ENCODE data around the gene CEMIP2. TPM values are rescaled to one million over a fixed set of nuclear protein-coding genes. Genes with fewer than 3 reads are reported as not detected.

Gene CEMIP2
- total RNA-seq, 1 experiment from 2014 or later: 21.8 TPM

DNA sequence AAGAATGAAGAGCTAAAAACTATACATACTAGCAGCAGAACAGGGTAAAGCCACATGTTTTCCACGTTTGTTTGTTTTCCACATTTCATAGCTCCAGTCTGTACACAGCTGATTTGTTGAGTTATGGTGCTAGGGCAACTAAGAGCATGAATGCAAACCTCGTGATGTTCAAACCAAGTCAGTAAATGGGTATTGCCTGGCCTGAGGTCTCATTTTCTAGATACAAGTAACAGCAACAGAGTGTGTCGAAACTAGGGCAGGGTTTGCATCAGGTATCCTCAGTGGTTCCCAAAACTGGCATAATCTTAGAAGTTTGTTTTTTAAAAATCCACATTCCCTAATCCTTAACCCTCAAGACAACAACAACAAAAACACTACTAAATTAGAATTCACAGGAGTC is 89.3 kb downstream of the CEMIP2 start:
- no peaks in the 10 kb centered on the region for H3K27me3 ChIP-seq (ENCODE audit: control insufficient read depth, insufficient read depth, low read length)
- H3K36me3 ChIP-seq (replicated peaks; ENCODE audit: control insufficient read depth, insufficient read depth, low read length): no peaks in the 10 kb centered on the region
- H3K4me3 ChIP-seq (ENCODE audit: insufficient read depth, low read depth, low read length): no peak overlapping the region
- no peak for DNase-seq

GRCh38 chr9:71677209-71677608 is 91.1 kb downstream of the CEMIP2 start:
- no peaks in the 10 kb centered on the region for H3K36me3 ChIP-seq (replicated peaks; ENCODE audit: control insufficient read depth, insufficient read depth, low read length)
- no peak for DNase-seq
- H3K4me3 ChIP-seq (ENCODE audit: insufficient read depth, low read depth, low read length): no peak overlapping the region
- H3K27me3 ChIP-seq (ENCODE audit: control insufficient read depth, insufficient read depth, low read length): no peaks in the 10 kb centered on the region

DNA sequence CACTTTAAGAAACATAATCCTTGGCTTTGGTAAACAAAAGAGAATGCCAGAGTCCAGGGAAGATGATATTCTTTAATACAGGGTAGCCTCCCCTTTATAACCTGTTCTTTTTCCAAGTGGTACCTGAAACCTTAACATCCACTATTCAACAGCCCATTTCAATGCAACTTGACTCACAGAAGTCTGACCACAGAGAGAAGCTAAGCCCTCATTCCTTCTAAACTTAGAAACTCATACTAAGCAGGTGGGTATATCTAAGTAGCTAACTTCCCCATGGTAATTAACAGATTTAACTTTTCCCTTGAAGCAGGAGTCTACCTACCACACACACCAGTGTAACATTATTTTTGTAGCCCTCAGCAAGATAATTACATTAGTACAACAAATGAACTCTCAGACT is 91.9 kb downstream of the CEMIP2 start:
- no peaks in the 10 kb centered on the region for H3K27me3 ChIP-seq (ENCODE audit: control insufficient read depth, insufficient read depth, low read length)
- no peaks in the 10 kb centered on the region for H3K36me3 ChIP-seq (replicated peaks; ENCODE audit: control insufficient read depth, insufficient read depth, low read length)
- no peak overlapping the region for H3K4me3 ChIP-seq (ENCODE audit: insufficient read depth, low read depth, low read length)
- DNase-seq: no peak

DNA sequence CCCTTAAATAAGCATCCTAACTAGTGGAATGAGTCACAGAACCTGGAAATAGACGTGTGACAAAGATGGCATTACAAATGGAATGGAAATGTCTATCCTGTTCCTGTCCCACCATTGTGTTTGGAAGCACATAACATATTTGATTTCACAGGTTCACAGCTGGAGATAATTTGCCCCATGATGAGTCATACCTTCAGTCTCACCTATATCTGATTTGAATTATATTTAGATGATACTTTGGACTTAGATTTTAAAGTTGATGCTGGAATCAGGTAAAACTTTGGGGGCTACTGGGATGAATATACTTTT is 92.5 kb downstream of the CEMIP2 start:
- Histone ChIP-seq H3K4me3 (ENCODE audit: insufficient read depth, low read depth, low read length) (no peak overlapping the region), H3K27me3 (ENCODE audit: control insufficient read depth, insufficient read depth, low read length) (no peaks in the 10 kb centered on the region), H3K36me3 (replicated peaks; ENCODE audit: control insufficient read depth, insufficient read depth, low read length) (no peaks in the 10 kb centered on the region)
- DNase-seq: no peak

DNA sequence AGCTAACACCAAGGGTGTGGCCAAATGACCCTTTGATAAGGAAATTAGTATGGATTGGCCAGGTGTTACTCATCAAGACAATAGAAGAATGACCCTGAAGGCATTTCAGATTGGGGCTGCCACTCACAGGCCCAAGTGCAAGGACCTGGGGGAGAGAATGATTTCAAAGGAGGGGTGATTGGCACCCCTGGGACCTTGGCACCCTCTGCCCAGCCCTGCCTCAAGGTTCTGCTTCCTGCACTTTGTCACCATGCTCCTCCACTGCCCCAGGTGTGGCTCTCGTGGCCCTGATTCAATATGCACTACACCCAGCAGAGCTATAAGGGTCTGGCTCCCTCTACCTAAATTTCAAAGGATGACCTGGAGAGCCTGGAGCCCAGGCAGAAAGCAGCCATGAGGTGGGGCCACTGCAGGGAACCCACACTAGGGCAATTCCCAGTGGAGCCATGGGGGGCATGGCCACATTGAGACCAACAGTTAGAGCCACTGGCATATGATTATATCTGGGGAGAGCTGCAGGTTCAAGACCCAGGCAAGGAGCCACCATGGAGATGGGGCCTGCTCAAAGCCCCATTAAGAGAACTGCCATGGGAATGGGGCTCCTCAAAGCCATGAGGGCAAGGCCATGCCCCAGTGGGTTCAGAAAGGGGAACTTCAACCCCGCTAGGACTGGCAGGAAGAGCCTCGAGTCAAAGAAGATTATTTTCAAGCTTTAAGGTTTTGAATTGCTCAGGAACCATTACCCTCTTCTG is 93.0 kb downstream of the CEMIP2 start:
- Histone ChIP-seq H3K36me3 (replicated peaks; ENCODE audit: control insufficient read depth, insufficient read depth, low read length) (no peaks in the 10 kb centered on the region), H3K4me3 (ENCODE audit: insufficient read depth, low read depth, low read length) (no peak overlapping the region), H3K27me3 (ENCODE audit: control insufficient read depth, insufficient read depth, low read length) (no peaks in the 10 kb centered on the region)
- no peak for DNase-seq

DNA sequence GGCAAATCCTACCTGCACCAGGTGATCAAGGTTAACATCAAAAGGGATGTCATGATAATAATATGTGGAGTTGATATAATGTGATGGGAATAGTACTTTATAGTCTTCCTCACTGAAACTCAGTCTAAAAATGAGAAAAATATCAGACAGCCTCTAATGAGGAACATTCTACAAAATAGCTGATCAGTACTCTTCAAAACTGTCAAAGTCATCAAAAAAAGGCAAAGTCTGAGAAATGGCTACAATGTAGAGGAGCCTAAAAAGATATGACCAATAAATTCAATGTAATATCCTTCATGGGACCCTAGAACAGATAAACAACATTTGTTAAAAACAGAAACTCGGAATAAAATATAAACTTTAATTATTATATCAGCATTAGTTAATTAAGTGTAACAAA is 95.7 kb downstream of the CEMIP2 start:
- no peak for DNase-seq
- H3K4me3 ChIP-seq (ENCODE audit: insufficient read depth, low read depth, low read length): no peak overlapping the region
- no peaks in the 10 kb centered on the region for H3K27me3 ChIP-seq (ENCODE audit: control insufficient read depth, insufficient read depth, low read length)
- no peaks in the 10 kb centered on the region for H3K36me3 ChIP-seq (replicated peaks; ENCODE audit: control insufficient read depth, insufficient read depth, low read length)

DNA sequence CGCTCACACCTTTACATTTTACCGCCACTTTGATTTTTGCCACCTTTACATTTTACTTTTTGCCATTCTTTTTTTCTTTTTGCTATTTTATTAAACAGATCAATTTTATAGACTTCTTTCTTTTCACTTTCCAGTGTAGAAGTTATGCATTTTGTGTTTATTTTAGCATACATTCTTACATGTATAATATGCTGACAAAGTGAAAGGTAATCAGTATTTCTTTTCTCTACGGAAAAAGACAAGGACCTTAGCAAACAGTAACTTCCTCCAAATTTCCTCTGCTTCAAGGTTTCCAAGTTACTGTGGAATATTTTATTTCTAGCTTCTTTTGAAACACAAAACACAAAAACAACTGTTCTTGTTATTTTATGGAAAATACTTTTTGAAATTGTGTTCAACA is 97.0 kb downstream of the CEMIP2 start:
- no peaks in the 10 kb centered on the region for H3K36me3 ChIP-seq (replicated peaks; ENCODE audit: control insufficient read depth, insufficient read depth, low read length)
- H3K4me3 ChIP-seq (ENCODE audit: insufficient read depth, low read depth, low read length): no peak overlapping the region
- no peaks in the 10 kb centered on the region for H3K27me3 ChIP-seq (ENCODE audit: control insufficient read depth, insufficient read depth, low read length)
- no peak for DNase-seq

DNA sequence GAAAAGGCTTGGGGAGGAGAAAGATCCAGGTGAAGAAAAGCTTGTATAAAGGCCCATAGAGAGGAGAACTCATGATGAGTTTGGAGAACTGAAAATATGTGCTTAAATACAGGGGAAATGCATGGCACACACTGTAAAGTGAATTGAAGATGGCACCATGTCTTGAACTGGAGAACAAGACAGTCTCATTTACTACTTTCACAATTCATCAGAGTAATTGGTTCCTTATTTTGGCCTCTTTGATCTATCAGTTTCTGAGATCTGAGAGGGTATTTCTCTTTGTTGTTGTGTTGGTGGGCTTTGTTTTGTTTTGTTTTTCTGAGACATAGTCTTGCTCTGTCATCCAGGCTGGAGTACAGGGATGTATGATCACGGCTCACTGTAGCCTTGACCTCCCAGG is 98.2 kb downstream of the CEMIP2 start:
- no peak for DNase-seq
- Histone ChIP-seq H3K36me3 (replicated peaks; ENCODE audit: control insufficient read depth, insufficient read depth, low read length) (no peaks in the 10 kb centered on the region), H3K4me3 (ENCODE audit: insufficient read depth, low read depth, low read length) (no peak overlapping the region), H3K27me3 (ENCODE audit: control insufficient read depth, insufficient read depth, low read length) (no peaks in the 10 kb centered on the region)

- no peak for DNase-seq
- H3K36me3 ChIP-seq (replicated peaks; ENCODE audit: control insufficient read depth, insufficient read depth, low read length): no peaks in the 10 kb centered on the region
- no peak overlapping the region for H3K4me3 ChIP-seq (ENCODE audit: insufficient read depth, low read depth, low read length)
- no peaks in the 10 kb centered on the region for H3K27me3 ChIP-seq (ENCODE audit: control insufficient read depth, insufficient read depth, low read length)
These were observed 98.9 kb downstream of the CEMIP2 start for GRCh38 chr9:71669284-71669995.

DNA sequence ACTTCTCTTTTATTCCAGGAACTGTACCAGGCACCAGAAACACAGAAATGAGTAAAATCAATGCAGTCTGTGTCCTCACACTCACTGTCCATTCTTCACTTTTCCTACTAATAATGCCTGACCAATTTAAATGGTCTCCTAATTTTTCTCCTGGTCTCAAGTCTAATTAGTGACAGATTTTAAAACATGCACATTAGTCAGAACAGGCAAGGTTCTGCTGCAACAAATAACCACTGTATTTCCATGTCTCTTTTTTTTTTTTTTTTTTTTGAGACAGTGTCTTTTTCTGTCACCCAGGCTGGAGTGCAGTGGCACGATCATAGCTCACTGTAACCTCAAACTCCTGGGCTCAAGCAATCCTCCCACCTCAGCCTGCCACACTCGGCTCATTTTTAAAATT is 99.6 kb downstream of the CEMIP2 start:
- Histone ChIP-seq H3K27me3 (ENCODE audit: control insufficient read depth, insufficient read depth, low read length) (no peaks in the 10 kb centered on the region), H3K4me3 (ENCODE audit: insufficient read depth, low read depth, low read length) (no peak overlapping the region), H3K36me3 (replicated peaks; ENCODE audit: control insufficient read depth, insufficient read depth, low read length) (no peaks in the 10 kb centered on the region)
- no peak for DNase-seq

DNA sequence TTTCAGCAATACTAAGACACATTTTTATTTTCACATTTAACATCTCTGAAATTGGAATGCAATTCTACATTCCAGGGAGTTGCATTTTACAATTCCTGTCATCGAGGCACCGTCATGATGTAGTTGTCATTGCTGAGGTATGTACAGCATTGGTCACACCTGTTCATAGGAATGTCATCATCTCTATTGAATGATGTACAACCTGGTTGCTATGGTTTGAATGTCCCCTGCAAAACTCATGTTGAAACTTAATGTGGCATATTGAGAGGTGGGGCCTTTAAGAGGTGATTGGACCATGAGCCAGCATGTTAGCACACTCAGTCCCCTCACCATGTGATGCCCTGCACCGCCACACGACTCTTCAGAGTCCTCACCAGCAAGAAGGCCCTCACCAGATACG is 103.1 kb downstream of the CEMIP2 start:
- no peak for DNase-seq
- no peaks in the 10 kb centered on the region for H3K36me3 ChIP-seq (replicated peaks; ENCODE audit: control insufficient read depth, insufficient read depth, low read length)
- H3K4me3 ChIP-seq (ENCODE audit: insufficient read depth, low read depth, low read length): no peak overlapping the region
- no peaks in the 10 kb centered on the region for H3K27me3 ChIP-seq (ENCODE audit: control insufficient read depth, insufficient read depth, low read length)

DNA sequence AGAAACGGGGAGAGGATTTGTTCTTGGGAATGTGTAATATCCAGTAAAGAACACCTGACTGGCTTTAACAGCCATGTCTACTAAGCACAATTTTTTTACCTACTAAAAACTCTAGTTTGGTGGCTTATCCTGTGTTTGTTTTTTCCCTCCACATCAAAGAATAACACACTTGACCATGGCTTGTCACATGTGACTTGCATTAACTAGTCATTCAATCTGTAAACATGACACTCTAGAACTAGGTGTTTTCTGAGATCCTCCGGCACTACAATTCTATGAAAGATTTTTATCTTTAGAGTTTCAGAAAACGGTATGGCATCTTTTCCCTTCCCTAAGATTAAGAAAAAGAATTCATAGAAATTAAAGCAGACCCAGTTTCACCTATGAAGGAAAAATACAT is 103.7 kb downstream of the CEMIP2 start:
- H3K36me3 ChIP-seq (replicated peaks; ENCODE audit: control insufficient read depth, insufficient read depth, low read length): no peaks in the 10 kb centered on the region
- no peak for DNase-seq
- no peaks in the 10 kb centered on the region for H3K27me3 ChIP-seq (ENCODE audit: control insufficient read depth, insufficient read depth, low read length)
- no peak overlapping the region for H3K4me3 ChIP-seq (ENCODE audit: insufficient read depth, low read depth, low read length)

GRCh38 chr9:71663931-71664459 is 104.3 kb downstream of the CEMIP2 start:
- no peak overlapping the region for H3K4me3 ChIP-seq (ENCODE audit: insufficient read depth, low read depth, low read length)
- H3K36me3 ChIP-seq (replicated peaks; ENCODE audit: control insufficient read depth, insufficient read depth, low read length): no peaks in the 10 kb centered on the region
- H3K27me3 ChIP-seq (ENCODE audit: control insufficient read depth, insufficient read depth, low read length): no peaks in the 10 kb centered on the region
- DNase-seq: no peak

- Histone ChIP-seq H3K4me3 (ENCODE audit: insufficient read depth, low read depth, low read length) (no peak overlapping the region), H3K27me3 (ENCODE audit: control insufficient read depth, insufficient read depth, low read length) (no peaks in the 10 kb centered on the region), H3K36me3 (replicated peaks; ENCODE audit: control insufficient read depth, insufficient read depth, low read length) (no peaks in the 10 kb centered on the region)
- no peak for DNase-seq
These were observed 105.1 kb downstream of the CEMIP2 start for GRCh38 chr9:71663216-71663615.

GRCh38 chr9:71662082-71662481 is 106.2 kb downstream of the CEMIP2 start:
- Histone ChIP-seq H3K4me3 (ENCODE audit: insufficient read depth, low read depth, low read length) (no peak overlapping the region), H3K27me3 (ENCODE audit: control insufficient read depth, insufficient read depth, low read length) (no peaks in the 10 kb centered on the region), H3K36me3 (replicated peaks; ENCODE audit: control insufficient read depth, insufficient read depth, low read length) (no peaks in the 10 kb centered on the region)
- DNase-seq: no peak

All from H7 (cell line).